Upper lobe of right lung (tissue), 1 donor: ENCODE measurements around the gene ARHGAP23. TPM values are rescaled to one million over a fixed set of nuclear protein-coding genes. Genes with fewer than 3 reads are reported as not detected.

Experiments
- ATAC-seq: fragments of 200-7000 bp; cut with Tn5 transposase; one replicate; pipeline ENCODE4 v1.9.1; 2020; ENCODE audit warnings: mild to moderate bottlenecking, moderate library complexity
- DNase-seq: peaks from one replicate; pipeline ENCODE4 v3.0.0-alpha.2; 2020
- H3K27ac ChIP-seq: fragments of 200-600 bp; one replicate; pipeline ENCODE4 v1.8.0; 2022
- H3K27me3 ChIP-seq: fragments of 200-600 bp; one replicate; pipeline ENCODE4 v1.8.0; 2022; ENCODE audit warnings: mild to moderate bottlenecking
- H3K36me3 ChIP-seq: fragments of 200-600 bp; one replicate; pipeline ENCODE4 v1.8.0; 2022
- H3K4me1 ChIP-seq: fragments of 200-600 bp; one replicate; pipeline ENCODE4 v1.8.0; 2022
- H3K4me3 ChIP-seq: fragments of 200-600 bp; one replicate; pipeline ENCODE4 v1.8.0; 2022; ENCODE audit warnings: mild to moderate bottlenecking
- H3K9me3 ChIP-seq: fragments of 200-600 bp; one replicate; pipeline ENCODE4 v1.8.0; 2022
- intact Hi-C: fragments of 100-400 bp; cut with DNase I; formaldehyde crosslinking; loops from one replicate; pipeline ENCODE4 v1.11.0; 2022
- total RNA-seq: library from RNA; stranded (reverse); fragmentation: NEBNext Ultra II Directional; extraction: Animal tissue kit (Norgen Biotek cat#: 25700); gene quantifications from one replicate; pipeline ENCODE4 v1.2.1, GENCODE V29; 2021
- TF ChIP-seq, protein P1 (sequence below): fragments of 200-600 bp; IDR thresholded peaks from one replicate; pipeline ENCODE4 v1.8.0; 2022; ENCODE audit warnings: antibody characterized with exemption
- donor health status: DM: no; HTN: yes; CAD: no; lungs with severe emphysema.

Gene ARHGAP23
- total RNA-seq, 1 donor from 2014 or later: 85.1 TPM

DNA sequence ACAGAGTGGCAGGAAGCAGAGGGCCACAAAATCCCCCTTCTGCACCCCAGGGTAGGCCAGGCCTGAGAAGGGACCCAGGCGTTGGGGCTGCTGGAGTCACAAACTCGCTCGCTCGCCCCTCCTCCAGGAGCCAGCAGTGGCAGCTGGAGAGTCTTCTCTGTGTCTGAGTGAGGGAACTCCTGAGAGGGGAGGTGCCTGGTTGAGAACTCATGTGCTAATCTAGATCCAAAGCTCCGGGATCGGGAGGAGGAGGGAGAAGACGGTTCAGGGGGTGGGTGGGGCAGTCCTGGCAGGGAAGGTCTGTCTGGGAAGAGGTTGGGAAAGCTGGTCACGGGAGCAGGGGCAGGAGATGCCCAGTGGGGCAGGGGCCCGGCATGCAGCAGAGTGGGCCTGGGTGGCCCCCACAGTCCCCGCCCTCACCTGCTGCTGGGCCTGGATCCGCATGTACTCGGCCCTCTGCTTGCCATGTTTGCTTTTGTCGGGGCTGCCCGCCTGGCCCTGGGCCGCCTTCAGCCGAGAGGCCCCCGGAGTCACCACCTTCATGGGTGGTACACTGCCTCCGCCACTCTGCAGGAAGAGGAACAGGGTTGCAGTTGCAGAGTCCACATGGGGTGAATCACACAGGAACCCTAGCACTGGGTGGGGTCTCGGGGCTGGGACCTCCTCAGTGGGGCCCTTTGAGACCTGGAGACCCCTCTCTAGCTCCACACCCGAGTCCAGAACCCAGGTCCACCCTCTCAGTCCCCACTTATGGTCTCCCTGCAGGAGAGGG lies 115.3 kb downstream of the ARHGAP23 start:
- intact Hi-C loops: no loop called here
- no peak overlapping the region for H3K27ac ChIP-seq
- H3K4me3 ChIP-seq: no peak overlapping the region
- H3K27me3 ChIP-seq: peaks cover 10% of the 10 kb centered on the region
- H3K36me3 ChIP-seq: no peaks in the 10 kb centered on the region
- ATAC-seq: no peak
- no peaks in the 10 kb centered on the region for H3K9me3 ChIP-seq
- no peak for DNase-seq
- H3K4me1 ChIP-seq: no peaks in the 10 kb centered on the region
- TF ChIP-seq, protein P1, sequence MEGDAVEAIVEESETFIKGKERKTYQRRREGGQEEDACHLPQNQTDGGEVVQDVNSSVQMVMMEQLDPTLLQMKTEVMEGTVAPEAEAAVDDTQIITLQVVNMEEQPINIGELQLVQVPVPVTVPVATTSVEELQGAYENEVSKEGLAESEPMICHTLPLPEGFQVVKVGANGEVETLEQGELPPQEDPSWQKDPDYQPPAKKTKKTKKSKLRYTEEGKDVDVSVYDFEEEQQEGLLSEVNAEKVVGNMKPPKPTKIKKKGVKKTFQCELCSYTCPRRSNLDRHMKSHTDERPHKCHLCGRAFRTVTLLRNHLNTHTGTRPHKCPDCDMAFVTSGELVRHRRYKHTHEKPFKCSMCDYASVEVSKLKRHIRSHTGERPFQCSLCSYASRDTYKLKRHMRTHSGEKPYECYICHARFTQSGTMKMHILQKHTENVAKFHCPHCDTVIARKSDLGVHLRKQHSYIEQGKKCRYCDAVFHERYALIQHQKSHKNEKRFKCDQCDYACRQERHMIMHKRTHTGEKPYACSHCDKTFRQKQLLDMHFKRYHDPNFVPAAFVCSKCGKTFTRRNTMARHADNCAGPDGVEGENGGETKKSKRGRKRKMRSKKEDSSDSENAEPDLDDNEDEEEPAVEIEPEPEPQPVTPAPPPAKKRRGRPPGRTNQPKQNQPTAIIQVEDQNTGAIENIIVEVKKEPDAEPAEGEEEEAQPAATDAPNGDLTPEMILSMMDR: no peak

DNA sequence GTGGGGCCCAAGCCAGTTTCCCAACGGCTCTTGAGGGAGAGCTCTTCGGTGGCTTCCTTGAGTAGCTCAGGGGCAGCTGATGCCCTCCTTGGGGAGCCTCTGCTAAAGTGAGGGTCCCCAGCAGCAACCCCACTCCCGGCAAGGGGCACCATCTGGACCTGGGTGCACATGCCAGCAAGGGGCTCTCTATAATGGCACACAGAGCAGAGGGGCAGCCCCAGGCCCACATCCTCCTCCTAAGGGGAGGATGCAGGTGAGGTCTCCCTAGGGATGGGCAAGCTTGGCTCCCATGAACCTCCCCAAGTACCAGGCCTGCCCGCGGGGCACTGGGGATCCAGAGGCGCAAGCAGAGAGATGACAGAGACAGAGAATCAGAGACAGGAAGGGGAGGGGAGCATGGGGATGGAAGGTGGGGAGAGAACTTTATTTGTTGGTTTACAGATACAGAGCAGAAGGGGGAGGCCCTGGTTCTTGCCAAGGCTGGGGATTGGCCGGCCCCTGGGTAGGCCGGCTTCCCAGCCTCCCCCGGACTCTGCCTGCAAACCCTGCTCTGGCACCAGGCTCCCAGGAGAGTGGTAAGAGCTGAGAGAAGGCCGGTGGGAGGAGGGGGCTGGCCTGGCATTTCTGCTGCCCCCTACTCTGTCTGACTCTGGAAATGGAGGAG lies 116.0 kb downstream of the ARHGAP23 start:
- no peak for ATAC-seq
- H3K27ac ChIP-seq: no peak overlapping the region
- H3K27me3 ChIP-seq: peaks cover 10% of the 10 kb centered on the region
- no peaks in the 10 kb centered on the region for H3K4me1 ChIP-seq
- no peaks in the 10 kb centered on the region for H3K36me3 ChIP-seq
- H3K9me3 ChIP-seq: no peaks in the 10 kb centered on the region
- H3K4me3 ChIP-seq: no peak overlapping the region
- TF ChIP-seq, protein P1: no peak
- intact Hi-C loops: no loop called here
- no peak for DNase-seq

DNA sequence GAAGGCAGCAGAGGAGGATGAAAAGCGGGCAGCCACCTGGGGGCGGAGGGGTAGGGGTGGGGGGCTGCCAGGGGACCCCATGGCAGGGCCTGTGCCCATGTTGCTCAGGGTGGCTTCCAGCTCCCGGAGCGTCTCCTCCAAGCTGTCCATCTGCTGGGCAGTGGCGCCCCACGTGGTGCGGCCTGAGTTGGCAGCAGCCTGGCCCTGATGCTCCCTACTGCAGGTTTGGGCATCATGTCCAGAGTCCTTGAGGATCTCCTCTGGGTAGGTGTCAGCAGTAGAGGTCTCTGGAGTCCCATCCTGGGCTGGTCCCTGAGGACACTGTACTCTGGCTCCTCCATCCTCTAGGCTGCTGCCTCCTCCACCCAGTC lies 116.6 kb downstream of the ARHGAP23 start:
- Histone ChIP-seq H3K27ac (no peak overlapping the region), H3K4me1 (no peaks in the 10 kb centered on the region), H3K4me3 (no peak overlapping the region), H3K27me3 (peaks cover 10% of the 10 kb centered on the region), H3K9me3 (no peaks in the 10 kb centered on the region), H3K36me3 (no peaks in the 10 kb centered on the region)
- no peak for ATAC-seq
- TF ChIP-seq, protein P1: no peak
- DNase-seq: no peak
- intact Hi-C loops: no loop called here

DNA sequence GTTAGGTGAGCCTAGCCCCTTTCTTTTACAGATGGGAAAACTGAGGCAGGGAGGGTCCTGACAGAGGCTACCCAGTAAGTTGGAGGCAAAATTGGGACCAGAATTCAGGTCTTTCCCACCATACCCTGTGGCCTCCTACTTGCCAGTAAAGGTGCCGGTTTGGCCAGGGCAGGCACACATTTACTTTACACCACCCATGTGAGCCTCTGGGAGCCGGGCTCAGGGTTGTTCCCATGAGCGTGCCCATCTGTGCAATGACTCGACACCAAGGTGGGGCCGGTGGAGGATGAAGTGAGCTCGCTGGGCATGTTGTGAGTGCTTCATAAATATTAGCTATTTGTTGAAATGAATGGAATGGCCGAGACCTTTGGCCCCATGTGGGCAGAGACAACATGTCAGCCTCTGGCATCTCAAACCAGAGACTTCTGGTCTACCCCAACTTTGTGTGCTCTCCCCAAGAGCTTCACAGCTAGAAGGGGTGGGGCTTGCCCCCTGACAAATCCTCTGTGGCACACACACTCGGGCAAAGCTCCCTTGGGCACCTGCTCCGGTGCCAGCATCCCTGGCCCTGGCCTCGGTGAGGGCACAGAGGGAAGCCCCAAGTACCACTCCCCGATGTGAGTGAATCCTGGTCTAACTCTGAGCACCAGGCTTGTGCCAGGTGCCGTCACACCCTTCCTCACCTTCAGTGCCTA lies 117.4 kb downstream of the ARHGAP23 start:
- TF ChIP-seq, protein P1: no peak
- H3K4me1 ChIP-seq: no peaks in the 10 kb centered on the region
- peaks cover 10% of the 10 kb centered on the region for H3K27me3 ChIP-seq
- DNase-seq: no peak
- intact Hi-C loops: no loop called here
- ATAC-seq: no peak
- no peak overlapping the region for H3K27ac ChIP-seq
- no peaks in the 10 kb centered on the region for H3K9me3 ChIP-seq
- H3K4me3 ChIP-seq: no peak overlapping the region
- H3K36me3 ChIP-seq: no peaks in the 10 kb centered on the region

DNA sequence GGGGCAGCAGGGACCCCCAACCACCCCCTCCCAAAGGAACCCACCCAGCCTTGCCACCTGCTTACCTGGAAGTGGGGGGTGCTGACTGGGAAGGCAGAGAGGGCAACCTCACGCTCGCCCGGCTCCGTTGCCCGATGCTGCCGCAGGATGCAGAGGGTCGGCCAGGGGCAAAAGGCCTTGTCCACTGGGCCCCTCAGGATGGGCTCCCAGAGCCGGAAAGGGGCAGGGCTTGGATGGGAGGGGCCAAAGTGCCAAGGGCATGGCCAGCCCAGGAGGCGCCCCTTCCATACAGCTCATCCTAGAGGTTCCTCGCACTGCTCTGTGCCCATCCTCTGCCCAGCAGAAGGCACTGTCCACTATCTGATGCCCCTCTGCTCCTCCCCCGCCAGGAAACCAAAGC lies 118.1 kb downstream of the ARHGAP23 start:
- no peak overlapping the region for H3K4me3 ChIP-seq
- no peaks in the 10 kb centered on the region for H3K9me3 ChIP-seq
- H3K36me3 ChIP-seq: no peaks in the 10 kb centered on the region
- no peak for ATAC-seq
- H3K27ac ChIP-seq: no peak overlapping the region
- peaks cover 10% of the 10 kb centered on the region for H3K27me3 ChIP-seq
- no peak for DNase-seq
- TF ChIP-seq, protein P1: no peak
- H3K4me1 ChIP-seq: no peaks in the 10 kb centered on the region
- intact Hi-C loops: no loop called here
